IPS-18c (cell line): ENCODE measurements around the gene MED13.
"Not testable (repeated sequence)": the region's sequence is repeated elsewhere in the genome, so short reads cannot be mapped to it uniquely, and the experiment has no call there.

Experiments
- H3K4me3 ChIP-seq: 2 replicates; pipeline ENCODE4 v1.7.0; 2013; ENCODE audit warnings: low read depth, mild to moderate bottlenecking, low read length, moderate library complexity; ENCODE audit not compliant: insufficient read depth
- H3K9me3 ChIP-seq: one replicate; pipeline ENCODE4 v1.6.1; 2013; ENCODE audit warnings: mild to moderate bottlenecking, low read length, moderate library complexity; ENCODE audit not compliant: control insufficient read depth, insufficient read depth

MED13 gene

GRCh38 chr17:61908292-61909037 lies 156.6 kb downstream of the MED13 start:
- H3K4me3 ChIP-seq: no peak overlapping the region
- no peaks in the 10 kb centered on the region for H3K9me3 ChIP-seq

GRCh38 chr17:61907361-61907760 lies 157.7 kb downstream of the MED13 start:
- H3K4me3 ChIP-seq: no peak overlapping the region
- no peaks in the 10 kb centered on the region for H3K9me3 ChIP-seq

- Histone ChIP-seq H3K9me3 (no peaks in the 10 kb centered on the region), H3K4me3 (no peak overlapping the region)
Observed at GRCh38 chr17:61904094-61904710, 160.9 kb downstream of the MED13 start.

GRCh38 chr17:61903251-61903650 lies 161.8 kb downstream of the MED13 start:
- H3K4me3 ChIP-seq: no peak overlapping the region
- H3K9me3 ChIP-seq: no peaks in the 10 kb centered on the region

GRCh38 chr17:61897548-61898180 lies 167.4 kb downstream of the MED13 start:
- no peaks in the 10 kb centered on the region for H3K9me3 ChIP-seq
- H3K4me3 ChIP-seq: no peak overlapping the region

GRCh38 chr17:61895391-61895790 lies 169.7 kb downstream of the MED13 start:
- no peak overlapping the region for H3K4me3 ChIP-seq
- no peaks in the 10 kb centered on the region for H3K9me3 ChIP-seq

GRCh38 chr17:61894310-61894709 lies 170.8 kb downstream of the MED13 start:
- not testable (repeated sequence) for H3K4me3 ChIP-seq

More at GRCh38 chr17:61894310-61894709, 170.8 kb downstream of the MED13 start:
- not testable (repeated sequence) for H3K9me3 ChIP-seq
